ENCODE results near the gene PDAP1. TPM values are rescaled to one million over a fixed set of nuclear protein-coding genes. Genes with fewer than 3 reads are reported as not detected.

The PDAP1 gene
- total and polyA plus RNA-seq, 9 of the 15 experiments (the other 6 are each of a cell fraction or from before 2014, with no cell fraction given): 10.2 to 315 (median 129) TPM

- TF ChIP-seq MGA (IDR thresholded peaks at IDR 0.05) (no peak), CHD7 (IDR thresholded peaks at IDR 0.05; ENCODE audit: low read depth, low read length) (no peak), DACH1 (IDR thresholded peaks at IDR 0.05; ENCODE audit: partially characterized antibody) (no peak)
- TF ChIP-seq, protein P1, sequence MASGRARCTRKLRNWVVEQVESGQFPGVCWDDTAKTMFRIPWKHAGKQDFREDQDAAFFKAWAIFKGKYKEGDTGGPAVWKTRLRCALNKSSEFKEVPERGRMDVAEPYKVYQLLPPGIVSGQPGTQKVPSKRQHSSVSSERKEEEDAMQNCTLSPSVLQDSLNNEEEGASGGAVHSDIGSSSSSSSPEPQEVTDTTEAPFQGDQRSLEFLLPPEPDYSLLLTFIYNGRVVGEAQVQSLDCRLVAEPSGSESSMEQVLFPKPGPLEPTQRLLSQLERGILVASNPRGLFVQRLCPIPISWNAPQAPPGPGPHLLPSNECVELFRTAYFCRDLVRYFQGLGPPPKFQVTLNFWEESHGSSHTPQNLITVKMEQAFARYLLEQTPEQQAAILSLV (tag; IDR thresholded peaks at IDR 0.05): no peak
These were observed 47.5 kb upstream of the PDAP1 start (continued) for GRCh38 chr7:99455874-99456273.

All from K562 (cell line).